H1 (cell line): ENCODE data around the gene AATK. TPM values are rescaled to one million over a fixed set of nuclear protein-coding genes. Genes with fewer than 3 reads are reported as not detected.

Experiments used
- CTBP2 ChIP-seq: IDR thresholded peaks from 2 replicates; pipeline ENCODE4 v1.7.0; 2011; ENCODE audit warnings: borderline replicate concordance, mild to moderate bottlenecking, moderate library complexity, mixed read lengths, low read length; ENCODE audit not compliant: insufficient read depth, insufficient read length
- polyA plus RNA-seq, 7 experiments: library from polyadenylated mRNA; depleted of rRNA in 3 of 7; stranded (reverse) in 5 of 7; unstranded in 2 of 7; fragments of >200 nt in 5 of 7; fragments of 200-250 nt in 2 of 7; gene quantifications; 1 replicate in 5 of 7; 2 replicates in 1 of 7; 4 replicates in 1 of 7; pipeline versions ENCODE4 v1.2.1 to v1.2.3, GENCODE V29; 2011 to 2013; ENCODE audit warnings: missing spikeins in 2 of 7, mixed read lengths in 2 of 7
- total RNA-seq: library from RNA; stranded (reverse); fragmentation: NEBNext Ultra II Directional; extraction: Animal tissue kit (Norgen Biotek cat#: 25700); gene quantifications from 2 replicates; pipeline ENCODE4 v1.2.1, GENCODE V29; 2021
- TF ChIP-seq, protein P1 (sequence below): fragments of 300-600 bp; sonication (generic); IDR thresholded peaks from 2 replicates; pipeline ENCODE4 v1.7.1; 2012; ENCODE audit warnings: low read length, moderate library complexity, mild to moderate bottlenecking, inconsistent platforms; ENCODE audit not compliant: insufficient replicate concordance

Gene AATK
- total and polyA plus RNA-seq, 2 of the 8 experiments (the other 6 are each of a cell fraction or from before 2014, with no cell fraction given), result 1.7 to 3.5 TPM

DNA sequence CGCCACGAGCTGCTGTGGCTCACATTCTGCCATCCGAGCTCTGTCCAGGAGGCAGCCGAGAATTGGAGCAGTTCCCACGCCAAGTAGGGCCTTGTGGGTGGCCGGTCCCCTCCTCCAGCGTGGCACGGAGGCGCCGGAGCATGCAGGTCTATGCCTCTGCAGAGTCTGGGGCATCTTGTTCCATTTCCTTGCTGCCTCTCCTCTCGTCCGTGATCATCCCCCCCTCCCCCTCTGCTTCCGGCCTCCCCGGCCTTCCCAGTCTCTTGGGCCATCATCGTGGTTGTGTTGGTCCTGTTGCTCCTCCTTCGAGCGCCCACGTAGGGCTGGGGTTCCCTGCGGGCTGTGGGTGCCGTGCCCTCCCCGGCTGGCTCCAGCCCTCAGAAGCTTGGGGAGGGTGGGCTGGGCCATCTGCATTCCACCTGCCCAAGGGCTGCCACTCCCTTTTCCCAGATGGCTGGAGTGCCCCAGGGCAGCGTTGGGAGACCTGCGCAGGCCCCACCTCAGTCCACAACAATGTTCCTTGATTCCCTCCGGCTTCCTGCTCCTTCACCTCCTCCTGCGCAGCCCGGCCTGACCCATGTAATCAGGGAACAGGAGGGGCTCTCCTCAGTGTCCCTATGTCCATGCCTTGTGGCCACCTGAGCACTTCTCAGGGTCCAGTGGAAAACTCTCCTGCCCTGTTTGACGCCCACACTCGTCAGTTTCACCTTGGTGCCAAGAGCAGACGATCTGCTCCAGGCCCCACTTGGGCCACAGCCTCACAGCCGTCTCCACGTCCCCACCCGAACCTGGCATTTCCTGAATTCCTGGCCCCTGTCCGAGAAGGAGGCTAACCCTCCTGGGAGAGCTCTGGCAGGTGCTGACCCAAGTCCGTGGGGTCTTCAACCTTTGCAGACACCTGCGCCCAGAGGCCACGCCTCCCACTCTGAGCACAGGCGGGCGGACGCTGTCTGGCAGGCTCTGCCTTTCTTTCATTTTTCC lies 94.0 kb downstream of the AATK start (continued):
- TF ChIP-seq, protein P1, sequence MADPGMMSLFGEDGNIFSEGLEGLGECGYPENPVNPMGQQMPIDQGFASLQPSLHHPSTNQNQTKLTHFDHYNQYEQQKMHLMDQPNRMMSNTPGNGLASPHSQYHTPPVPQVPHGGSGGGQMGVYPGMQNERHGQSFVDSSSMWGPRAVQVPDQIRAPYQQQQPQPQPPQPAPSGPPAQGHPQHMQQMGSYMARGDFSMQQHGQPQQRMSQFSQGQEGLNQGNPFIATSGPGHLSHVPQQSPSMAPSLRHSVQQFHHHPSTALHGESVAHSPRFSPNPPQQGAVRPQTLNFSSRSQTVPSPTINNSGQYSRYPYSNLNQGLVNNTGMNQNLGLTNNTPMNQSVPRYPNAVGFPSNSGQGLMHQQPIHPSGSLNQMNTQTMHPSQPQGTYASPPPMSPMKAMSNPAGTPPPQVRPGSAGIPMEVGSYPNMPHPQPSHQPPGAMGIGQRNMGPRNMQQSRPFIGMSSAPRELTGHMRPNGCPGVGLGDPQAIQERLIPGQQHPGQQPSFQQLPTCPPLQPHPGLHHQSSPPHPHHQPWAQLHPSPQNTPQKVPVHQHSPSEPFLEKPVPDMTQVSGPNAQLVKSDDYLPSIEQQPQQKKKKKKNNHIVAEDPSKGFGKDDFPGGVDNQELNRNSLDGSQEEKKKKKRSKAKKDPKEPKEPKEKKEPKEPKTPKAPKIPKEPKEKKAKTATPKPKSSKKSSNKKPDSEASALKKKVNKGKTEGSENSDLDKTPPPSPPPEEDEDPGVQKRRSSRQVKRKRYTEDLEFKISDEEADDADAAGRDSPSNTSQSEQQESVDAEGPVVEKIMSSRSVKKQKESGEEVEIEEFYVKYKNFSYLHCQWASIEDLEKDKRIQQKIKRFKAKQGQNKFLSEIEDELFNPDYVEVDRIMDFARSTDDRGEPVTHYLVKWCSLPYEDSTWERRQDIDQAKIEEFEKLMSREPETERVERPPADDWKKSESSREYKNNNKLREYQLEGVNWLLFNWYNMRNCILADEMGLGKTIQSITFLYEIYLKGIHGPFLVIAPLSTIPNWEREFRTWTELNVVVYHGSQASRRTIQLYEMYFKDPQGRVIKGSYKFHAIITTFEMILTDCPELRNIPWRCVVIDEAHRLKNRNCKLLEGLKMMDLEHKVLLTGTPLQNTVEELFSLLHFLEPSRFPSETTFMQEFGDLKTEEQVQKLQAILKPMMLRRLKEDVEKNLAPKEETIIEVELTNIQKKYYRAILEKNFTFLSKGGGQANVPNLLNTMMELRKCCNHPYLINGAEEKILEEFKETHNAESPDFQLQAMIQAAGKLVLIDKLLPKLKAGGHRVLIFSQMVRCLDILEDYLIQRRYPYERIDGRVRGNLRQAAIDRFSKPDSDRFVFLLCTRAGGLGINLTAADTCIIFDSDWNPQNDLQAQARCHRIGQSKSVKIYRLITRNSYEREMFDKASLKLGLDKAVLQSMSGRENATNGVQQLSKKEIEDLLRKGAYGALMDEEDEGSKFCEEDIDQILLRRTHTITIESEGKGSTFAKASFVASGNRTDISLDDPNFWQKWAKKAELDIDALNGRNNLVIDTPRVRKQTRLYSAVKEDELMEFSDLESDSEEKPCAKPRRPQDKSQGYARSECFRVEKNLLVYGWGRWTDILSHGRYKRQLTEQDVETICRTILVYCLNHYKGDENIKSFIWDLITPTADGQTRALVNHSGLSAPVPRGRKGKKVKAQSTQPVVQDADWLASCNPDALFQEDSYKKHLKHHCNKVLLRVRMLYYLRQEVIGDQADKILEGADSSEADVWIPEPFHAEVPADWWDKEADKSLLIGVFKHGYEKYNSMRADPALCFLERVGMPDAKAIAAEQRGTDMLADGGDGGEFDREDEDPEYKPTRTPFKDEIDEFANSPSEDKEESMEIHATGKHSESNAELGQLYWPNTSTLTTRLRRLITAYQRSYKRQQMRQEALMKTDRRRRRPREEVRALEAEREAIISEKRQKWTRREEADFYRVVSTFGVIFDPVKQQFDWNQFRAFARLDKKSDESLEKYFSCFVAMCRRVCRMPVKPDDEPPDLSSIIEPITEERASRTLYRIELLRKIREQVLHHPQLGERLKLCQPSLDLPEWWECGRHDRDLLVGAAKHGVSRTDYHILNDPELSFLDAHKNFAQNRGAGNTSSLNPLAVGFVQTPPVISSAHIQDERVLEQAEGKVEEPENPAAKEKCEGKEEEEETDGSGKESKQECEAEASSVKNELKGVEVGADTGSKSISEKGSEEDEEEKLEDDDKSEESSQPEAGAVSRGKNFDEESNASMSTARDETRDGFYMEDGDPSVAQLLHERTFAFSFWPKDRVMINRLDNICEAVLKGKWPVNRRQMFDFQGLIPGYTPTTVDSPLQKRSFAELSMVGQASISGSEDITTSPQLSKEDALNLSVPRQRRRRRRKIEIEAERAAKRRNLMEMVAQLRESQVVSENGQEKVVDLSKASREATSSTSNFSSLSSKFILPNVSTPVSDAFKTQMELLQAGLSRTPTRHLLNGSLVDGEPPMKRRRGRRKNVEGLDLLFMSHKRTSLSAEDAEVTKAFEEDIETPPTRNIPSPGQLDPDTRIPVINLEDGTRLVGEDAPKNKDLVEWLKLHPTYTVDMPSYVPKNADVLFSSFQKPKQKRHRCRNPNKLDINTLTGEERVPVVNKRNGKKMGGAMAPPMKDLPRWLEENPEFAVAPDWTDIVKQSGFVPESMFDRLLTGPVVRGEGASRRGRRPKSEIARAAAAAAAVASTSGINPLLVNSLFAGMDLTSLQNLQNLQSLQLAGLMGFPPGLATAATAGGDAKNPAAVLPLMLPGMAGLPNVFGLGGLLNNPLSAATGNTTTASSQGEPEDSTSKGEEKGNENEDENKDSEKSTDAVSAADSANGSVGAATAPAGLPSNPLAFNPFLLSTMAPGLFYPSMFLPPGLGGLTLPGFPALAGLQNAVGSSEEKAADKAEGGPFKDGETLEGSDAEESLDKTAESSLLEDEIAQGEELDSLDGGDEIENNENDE, result no peak
- no peak for TF ChIP-seq CTBP2
